GM19463 (cell line): ENCODE measurements around the gene PLCG1.

Experiments used
- ATAC-seq: cut with Tn5 transposase; IDR thresholded peaks from one replicate; pipeline ENCODE4 v1.9.1; 2021; ENCODE audit warnings: mild to moderate bottlenecking, moderate library complexity; ENCODE audit not compliant: unreplicated experiment

PLCG1 gene

DNA sequence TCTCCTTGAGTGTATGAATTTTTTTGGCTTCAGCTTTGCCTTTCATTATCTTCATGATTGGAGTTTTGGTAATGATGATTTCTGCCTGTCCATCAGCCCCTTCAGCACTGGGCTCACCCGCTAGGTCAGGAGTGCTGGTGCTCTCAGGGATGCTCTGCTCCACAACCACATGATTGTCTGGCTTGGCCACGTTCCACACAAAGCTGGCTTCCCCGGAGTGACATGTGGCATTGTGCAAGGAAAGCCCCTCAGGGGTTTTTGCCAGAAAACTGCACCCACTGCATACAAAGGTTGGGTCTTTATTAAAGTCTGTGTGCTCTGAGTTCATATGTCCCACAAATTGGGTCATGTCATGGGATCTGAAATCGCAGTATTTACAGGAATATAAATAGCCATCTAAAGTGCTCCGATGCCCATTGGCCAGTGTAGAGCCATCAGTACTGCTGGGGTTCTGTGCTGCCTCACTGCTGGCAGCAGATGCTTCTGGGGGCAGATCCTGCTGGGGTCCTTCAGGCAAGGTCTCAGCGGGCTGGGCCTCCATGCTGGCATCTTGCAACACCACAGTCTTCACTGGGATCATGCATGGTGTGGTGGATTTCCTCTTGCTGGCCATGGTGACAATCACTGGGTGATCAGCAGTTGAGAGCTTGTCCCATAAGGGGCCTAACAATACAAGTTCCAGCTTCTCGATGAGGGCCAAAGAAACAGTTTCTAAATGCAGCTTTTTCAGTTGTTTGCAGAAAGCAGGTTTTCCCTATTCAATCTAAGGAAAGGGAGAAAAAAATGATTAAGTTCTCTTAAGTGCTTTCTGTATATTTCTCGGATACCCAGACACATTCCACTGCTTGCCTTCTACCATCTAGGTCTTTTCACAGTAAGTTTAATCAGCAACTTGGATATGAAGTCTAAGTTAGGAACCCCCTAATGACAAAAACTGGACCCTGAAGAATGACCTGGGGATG lies 67.2 kb downstream of the PLCG1 start:
- no peak for ATAC-seq

DNA sequence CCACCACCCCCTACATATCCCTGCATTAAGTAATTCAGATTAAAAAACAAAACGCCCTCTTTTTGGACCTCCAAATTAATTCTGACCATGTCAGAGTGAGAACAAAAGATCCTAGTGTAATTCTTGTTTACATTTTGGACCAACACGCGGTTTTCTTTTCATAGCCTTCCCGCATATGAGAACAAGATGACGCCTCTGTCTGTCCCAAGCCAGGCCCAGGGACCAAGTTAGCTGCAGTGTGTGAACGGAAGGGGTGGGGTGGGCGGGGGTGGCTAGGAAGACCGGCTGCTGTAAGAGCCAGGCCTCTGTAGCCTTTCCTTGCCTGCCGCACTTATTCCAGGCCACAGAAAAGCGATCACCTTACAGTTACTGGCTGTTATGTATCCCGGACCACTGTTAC lies 68.0 kb downstream of the PLCG1 start:
- ATAC-seq: no peak

- no peak for ATAC-seq
These were observed 75.9 kb downstream of the PLCG1 start for GRCh38 chr20:41213150-41213820.

DNA sequence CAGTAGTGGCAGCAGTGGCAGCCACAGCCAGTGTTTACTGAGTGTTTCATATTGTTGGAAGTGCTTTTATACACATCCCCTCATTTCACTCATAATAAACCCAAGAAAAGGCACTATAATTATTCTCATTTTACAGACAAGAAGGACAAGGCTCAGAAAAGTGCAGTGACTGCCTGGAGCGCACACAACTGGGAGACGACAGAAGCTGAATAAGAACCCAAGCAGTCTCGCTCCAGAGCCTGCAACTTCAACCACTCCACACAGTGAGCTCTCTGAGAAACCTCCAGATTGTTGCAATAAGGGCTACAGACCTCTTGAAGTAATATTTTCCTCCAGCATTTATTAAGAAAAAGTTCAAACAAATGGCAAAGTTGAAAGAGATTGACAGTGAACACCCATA lies 76.9 kb downstream of the PLCG1 start:
- no peak for ATAC-seq

DNA sequence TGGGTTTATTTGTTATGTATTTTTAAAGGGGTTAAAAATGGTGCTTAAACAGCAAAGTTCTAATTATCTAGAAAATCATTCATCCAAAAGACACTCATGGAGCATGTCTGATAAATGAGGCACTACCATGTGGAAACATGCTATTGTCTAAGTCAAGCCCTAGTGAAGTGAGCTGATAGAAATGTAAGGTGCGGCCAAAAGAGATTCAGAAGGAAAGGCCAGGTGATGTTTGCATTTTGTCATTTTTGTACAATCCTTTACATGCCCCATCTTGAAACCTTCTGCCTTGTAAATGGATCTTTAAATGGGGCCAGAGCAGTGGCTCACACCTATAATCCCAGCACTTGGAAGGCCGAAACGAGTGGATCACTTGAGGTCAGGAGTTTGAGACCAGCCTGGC lies 77.3 kb downstream of the PLCG1 start:
- ATAC-seq: no peak

- ATAC-seq: no peak
These were observed 80.1 kb downstream of the PLCG1 start for GRCh38 chr20:41217422-41217821.

DNA sequence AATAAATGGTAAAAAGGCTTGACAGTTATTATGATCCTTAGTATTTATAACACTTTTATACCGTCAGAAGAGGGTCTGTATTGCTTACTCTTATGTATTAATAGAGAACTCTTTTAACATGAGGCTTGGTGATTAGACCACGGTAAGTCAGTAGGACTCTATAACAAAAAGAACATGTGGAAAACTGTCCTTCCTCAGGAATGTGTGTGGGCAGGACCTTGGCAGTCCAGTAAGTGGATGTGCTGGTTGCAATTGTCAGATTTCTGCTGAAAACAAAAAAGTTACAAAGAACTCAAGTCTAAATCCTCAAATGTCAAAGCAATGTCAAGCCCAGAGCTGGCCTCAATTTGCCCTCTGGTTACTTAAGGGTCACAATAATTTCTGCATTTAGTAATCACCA lies 81.1 kb downstream of the PLCG1 start:
- ATAC-seq: no peak

DNA sequence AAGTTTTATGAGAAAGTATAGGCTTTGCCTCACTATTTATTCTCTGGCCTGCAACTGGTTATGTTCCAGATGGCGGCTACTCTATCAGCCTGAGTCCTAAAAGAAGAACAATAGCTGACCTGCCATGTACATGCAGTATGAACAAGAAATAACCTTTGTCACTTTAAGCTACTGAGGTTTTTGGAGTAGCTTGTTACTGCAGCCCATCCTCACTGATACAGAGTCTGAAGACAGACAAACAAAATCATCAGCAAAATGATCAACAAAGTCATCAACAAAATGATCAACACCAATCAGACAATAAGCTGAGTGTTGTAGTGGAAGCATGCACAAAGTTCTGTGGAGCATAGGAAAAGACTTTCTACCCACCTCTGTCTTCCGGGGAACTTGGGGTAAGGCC lies 82.5 kb downstream of the PLCG1 start:
- no peak for ATAC-seq

GRCh38 chr20:41221614-41222218 lies 84.4 kb downstream of the PLCG1 start:
- ATAC-seq: no peak

- ATAC-seq: no peak
These were observed 85.0 kb downstream of the PLCG1 start for GRCh38 chr20:41222296-41222695.

DNA sequence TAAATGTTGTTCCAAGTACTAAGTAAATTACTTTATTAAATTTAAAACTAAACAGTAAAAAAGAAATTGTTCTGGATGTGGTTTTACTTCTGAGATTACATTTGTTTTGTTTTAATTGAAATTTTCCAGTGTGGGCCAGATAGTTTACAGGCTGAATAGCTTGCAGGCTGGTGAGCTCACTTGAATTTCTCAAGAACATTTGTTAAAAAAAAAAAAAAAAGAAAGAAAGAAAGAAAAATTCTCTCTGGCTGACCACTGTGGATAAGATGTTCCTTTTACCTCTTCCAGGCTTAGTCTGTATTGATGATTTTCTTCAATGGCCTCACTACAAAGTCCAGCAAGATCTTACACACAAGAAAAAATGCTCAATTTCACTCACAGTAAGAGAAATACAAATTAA lies 85.4 kb downstream of the PLCG1 start:
- ATAC-seq: no peak

- no peak for ATAC-seq
These were observed 85.8 kb downstream of the PLCG1 start for GRCh38 chr20:41223112-41223511.

GRCh38 chr20:41224281-41224680 lies 86.9 kb downstream of the PLCG1 start:
- ATAC-seq: no peak

DNA sequence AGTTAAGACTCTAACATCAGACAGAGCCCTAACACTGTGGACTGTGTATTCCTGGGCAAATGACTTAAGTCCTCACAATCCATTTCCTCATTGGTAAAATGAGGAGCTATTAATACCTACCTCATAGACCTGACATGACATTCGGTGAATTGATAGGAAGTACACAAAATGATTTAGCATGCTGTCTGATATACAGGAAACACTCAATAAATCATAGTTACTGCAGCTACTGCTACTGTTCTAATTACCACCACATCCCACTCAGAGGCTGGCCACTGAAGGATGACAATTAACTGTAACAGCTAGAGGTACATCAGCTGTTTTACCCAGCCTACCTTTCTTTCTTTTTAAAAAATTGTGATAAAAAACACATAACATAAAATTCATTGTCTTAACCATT lies 87.7 kb downstream of the PLCG1 start:
- no peak for ATAC-seq

GRCh38 chr20:41226426-41226825 lies 89.1 kb downstream of the PLCG1 start:
- no peak for ATAC-seq
